Fibroblast of lung (primary cell): Measurements from ENCODE around the gene MLXIP.

Experiments used
- CTCF ChIP-seq, 2 donors: IDR thresholded peaks in 1 of 2; conservative IDR thresholded peaks in 1 of 2; 1 replicate in 1 of 2; 2 replicates in 1 of 2; pipeline ENCODE4 v1.5.1; 2011 to 2012; ENCODE audit warnings: low read length in 2 of 2, control low read depth in 1 of 2, inconsistent platforms in 1 of 2, low read depth in 1 of 2, mild to moderate bottlenecking in 1 of 2
- EZH2 ChIP-seq: IDR thresholded peaks from 2 replicates; pipeline ENCODE4 v1.5.1; 2012; ENCODE audit warnings: low read length, control low read depth, mild to moderate bottlenecking; ENCODE audit errors: missing control alignments

- no peak for TF ChIP-seq CTCF (conservative IDR thresholded peaks at IDR 0.05 in 1 of 2, IDR thresholded peaks at IDR 0.05 in 1 of 2; ENCODE audit: low read depth in 1 of 2, low read length in 2 of 2)
- TF ChIP-seq EZH2: no peak
Observed at GRCh38 chr12:122106843-122107242, 28.3 kb downstream of the MLXIP start.
